LNCaP clone FGC (cell line): Measurements from ENCODE around the gene SSBP2.

Source experiments
- DNase-seq: peaks from one replicate; pipeline ENCODE4 v3.0.0-alpha.2; 2011; ENCODE audit warnings: low read depth
- H3K4me3 ChIP-seq: 2 replicates; pipeline ENCODE4 v1.5.1; 2011; ENCODE audit warnings: mild to moderate bottlenecking, low read depth, low read length, control low read depth
- TF ChIP-seq, protein P1 (sequence below): IDR thresholded peaks from 2 replicates; pipeline ENCODE4 v1.5.1; 2012; ENCODE audit warnings: mild to moderate bottlenecking; ENCODE audit not compliant: control insufficient read depth, insufficient read depth; ENCODE audit errors: extremely low read depth

Gene SSBP2

DNA sequence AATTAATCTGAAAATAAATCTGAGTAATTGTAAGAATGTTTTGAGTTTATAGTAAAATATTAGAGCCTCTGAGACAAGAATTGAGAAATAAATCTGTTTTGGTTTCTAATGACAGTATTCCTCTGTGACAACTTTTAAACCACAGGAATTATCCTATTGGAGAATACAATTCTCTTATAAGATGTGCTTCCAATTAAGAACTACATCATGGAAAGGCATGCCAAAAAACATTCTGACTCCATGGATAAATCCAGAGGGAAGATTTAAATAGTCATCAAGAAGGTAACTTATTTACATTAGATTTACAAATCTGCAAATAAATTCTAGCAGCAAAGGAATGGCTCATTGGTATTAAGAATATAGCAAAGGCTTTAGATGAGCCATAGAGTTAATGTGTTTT lies 178.7 kb downstream of the SSBP2 start:
- DNase-seq = no peak
- TF ChIP-seq, protein P1, sequence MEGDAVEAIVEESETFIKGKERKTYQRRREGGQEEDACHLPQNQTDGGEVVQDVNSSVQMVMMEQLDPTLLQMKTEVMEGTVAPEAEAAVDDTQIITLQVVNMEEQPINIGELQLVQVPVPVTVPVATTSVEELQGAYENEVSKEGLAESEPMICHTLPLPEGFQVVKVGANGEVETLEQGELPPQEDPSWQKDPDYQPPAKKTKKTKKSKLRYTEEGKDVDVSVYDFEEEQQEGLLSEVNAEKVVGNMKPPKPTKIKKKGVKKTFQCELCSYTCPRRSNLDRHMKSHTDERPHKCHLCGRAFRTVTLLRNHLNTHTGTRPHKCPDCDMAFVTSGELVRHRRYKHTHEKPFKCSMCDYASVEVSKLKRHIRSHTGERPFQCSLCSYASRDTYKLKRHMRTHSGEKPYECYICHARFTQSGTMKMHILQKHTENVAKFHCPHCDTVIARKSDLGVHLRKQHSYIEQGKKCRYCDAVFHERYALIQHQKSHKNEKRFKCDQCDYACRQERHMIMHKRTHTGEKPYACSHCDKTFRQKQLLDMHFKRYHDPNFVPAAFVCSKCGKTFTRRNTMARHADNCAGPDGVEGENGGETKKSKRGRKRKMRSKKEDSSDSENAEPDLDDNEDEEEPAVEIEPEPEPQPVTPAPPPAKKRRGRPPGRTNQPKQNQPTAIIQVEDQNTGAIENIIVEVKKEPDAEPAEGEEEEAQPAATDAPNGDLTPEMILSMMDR = no peak

DNA sequence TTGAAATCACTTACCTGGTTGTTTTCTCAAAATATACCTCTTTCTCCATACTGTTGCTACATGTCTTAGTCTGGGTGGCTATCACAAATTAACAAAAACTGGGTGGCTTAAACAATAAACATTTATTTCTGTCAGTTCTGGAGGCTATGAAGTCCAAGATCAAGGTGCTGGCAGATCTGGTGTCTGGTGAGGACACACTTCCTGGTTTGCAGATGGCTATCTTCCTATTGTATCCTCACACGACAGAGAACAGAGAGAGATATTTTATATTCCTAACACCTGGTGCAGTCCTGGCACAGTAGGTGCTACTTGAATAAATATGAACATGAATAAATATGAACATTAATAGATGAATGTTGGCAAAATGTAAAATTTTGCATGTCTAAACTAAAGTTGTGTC lies 192.7 kb downstream of the SSBP2 start:
- TF ChIP-seq, protein P1 = no peak
- no peak overlapping the region for H3K4me3 ChIP-seq
- DNase-seq = peak; percentile 54

More for the DNA sequence above, 178.7 kb downstream of the SSBP2 start:
- no peak overlapping the region for H3K4me3 ChIP-seq

DNA sequence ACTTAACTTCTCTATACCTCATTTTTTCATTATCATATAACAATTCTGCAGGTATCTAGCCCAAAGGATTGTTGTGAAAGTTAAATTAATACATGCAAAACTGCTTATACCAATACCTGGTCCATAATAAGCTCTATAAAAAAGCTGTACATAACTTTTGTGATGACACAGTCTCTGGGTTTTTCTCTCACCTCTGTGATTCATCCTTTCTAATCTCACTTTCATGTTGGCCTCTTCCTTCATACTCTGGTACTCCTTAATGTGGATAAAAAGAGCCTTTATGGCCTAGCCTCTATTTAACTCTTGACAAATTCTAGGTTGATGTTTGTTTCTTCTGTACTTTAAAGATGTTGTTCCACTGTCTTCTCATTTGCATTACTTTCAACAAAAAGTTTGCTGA lies 194.1 kb downstream of the SSBP2 start:
- TF ChIP-seq, protein P1 = no peak
- no peak overlapping the region for H3K4me3 ChIP-seq
- DNase-seq = no peak

DNA sequence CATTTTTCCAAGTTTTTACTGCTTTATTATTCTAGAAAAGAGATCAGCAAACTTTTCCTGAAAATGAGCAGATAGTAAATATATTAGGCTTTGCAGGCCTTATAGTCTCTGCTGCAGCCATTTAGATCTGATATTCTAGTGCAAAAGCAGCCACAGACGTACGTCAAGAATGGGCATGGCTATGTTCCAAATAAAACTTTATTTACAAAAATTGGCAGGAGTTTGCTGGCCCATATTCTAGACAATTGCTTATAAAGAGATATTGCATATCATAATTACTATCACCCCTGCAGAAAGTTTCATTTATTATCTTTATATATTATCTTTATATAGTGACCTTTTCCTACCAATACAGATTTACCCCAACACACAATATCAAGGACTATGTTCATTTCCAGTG lies 195.0 kb downstream of the SSBP2 start:
- peak; percentile 70 for DNase-seq
- TF ChIP-seq, protein P1 = no peak
- H3K4me3 ChIP-seq = no peak overlapping the region

DNA sequence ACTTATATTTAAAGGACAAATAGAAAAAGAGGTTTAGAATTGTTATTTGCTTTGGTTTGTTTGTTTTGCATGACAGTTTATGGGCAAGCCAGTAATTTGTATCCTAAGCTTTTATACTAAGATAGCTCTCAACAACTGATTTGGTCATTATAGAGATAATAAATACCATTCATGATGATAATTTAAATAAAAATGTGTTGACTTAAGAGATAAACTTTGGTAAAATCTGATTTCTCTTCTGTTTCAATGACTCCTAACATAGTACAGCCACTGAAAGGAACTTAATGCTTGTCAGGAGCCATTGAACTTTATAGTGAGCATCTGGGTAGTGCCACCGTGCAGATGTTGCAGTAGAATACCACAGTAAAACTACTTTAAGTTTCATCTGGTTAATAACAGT lies 196.2 kb downstream of the SSBP2 start:
- TF ChIP-seq, protein P1 = no peak
- peak; percentile 49 for DNase-seq
- H3K4me3 ChIP-seq = no peak overlapping the region

DNA sequence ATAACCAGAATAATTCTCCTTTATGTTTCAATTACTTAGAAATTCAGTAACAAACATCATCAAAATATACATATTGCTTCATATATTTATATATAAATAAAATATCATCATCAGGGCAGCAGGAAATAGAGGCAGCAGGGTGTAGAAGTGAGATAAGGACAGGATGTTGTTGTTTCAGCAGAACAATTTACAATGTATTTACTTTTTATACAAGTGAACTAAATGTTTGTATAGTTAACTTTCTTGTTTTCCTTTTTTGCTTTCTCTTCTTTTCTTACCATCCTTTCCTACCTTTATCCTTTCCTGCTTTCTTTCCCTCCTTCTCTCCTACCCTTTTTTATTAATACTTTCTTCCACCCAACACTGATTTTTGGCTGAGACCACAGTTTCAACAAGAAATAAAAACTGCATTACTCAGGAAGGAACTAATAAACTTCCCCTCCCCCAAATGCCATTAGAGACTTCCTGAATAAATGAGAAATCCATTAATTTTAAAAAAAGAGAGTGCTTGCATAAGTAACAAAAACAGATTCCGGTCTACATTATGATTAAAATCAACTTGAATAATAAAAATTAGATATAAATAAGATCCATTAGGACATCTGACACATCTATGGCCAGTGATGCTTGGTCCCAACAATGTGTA lies 197.2 kb downstream of the SSBP2 start:
- H3K4me3 ChIP-seq = no peak overlapping the region
- TF ChIP-seq, protein P1 = no peak
- peak; percentile 4 for DNase-seq

DNA sequence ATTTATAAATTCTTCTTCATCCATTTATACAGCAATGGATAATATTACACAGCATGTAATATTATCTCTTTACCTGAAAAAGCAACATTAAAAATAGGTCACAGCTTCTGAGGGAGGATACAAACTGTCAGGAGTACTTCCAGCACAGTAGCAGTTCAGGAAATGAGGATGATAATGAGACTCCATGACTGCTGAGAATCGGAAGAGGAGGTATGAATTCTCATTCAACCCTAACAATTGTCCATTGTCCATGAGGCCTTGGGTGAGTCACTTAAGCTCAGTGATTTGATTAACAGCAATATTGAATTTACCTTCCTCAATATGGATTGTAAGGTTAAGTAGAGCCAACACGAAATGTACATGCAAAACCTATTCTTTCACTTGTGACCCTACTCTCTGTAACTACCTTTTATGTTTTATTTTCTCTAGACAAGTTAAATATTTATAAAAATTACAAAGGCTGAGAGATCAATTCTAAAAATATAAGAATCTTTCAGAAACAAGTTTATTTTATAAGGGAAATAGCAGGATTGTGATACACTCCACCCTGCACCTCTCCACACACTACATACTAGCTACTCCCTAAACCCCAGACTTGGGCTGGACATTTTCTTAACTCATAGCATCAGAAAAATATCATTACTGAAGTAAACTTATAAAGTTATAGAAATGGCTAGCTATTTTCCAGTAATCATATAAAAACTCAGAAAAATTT lies 197.9 kb downstream of the SSBP2 start:
- no peak overlapping the region for H3K4me3 ChIP-seq
- DNase-seq = no peak
- TF ChIP-seq, protein P1 = no peak
